ENCODE measurements around the gene CACNG7.
A peak's percentile ranks its signal among the peaks of the same experiment; 100 is the strongest.

Gene CACNG7

DNA sequence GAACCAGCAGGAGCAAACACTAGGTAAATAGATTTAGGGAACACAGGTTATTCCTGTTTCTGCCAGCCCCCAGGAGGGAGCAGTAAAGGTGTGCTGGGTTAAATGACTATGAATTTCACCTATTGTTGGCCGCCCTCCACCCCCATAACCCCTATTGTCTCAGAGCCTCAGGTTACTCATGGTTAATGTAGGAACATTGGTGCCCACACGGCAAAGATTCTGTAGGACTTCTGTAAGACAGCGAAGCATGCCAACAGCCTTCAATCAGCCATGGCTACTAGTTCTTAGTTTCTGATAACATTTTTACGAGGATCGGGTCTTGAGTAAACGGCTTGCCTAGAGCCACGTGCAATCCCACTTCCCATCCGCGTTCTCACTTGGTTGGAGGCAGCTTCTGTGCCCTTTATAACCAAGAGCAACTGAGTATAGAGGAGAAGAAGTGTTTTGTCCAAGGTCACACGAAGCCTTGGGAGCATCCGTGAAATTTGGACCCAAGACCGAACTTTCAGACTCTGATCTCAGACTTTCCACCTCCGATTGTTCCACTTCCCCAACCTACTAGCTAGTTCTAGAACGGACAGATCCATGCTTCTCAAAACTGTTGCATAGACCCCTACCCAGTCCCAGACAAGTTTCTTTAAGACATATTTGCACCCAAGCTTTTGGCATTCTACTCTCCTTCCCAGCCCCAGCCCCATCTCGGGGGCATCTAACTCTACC is 48.5 kb downstream of the CACNG7 start:
- DNase-seq = no peak

DNA sequence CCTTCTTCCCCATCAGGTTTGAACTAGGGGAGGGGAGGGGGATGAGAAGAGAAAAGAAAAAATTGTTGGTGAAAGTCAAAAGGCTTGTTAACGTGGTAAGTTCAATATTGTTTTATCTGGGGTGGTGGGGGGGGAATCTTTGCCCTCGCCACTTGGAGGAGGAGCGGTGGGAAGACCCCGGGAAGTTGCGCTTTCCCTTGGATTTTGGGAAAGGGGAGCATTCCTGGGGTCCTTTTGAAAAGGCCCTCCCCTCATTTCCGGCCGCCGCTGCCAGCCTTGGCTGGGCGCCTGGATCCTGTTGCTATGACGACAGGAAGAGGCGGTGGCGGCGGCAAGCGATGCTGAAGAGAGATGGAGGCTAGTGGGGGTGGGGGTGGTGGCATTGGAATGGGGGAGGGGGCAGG is 49.1 kb downstream of the CACNG7 start:
- peak; percentile 37 for DNase-seq

DNA sequence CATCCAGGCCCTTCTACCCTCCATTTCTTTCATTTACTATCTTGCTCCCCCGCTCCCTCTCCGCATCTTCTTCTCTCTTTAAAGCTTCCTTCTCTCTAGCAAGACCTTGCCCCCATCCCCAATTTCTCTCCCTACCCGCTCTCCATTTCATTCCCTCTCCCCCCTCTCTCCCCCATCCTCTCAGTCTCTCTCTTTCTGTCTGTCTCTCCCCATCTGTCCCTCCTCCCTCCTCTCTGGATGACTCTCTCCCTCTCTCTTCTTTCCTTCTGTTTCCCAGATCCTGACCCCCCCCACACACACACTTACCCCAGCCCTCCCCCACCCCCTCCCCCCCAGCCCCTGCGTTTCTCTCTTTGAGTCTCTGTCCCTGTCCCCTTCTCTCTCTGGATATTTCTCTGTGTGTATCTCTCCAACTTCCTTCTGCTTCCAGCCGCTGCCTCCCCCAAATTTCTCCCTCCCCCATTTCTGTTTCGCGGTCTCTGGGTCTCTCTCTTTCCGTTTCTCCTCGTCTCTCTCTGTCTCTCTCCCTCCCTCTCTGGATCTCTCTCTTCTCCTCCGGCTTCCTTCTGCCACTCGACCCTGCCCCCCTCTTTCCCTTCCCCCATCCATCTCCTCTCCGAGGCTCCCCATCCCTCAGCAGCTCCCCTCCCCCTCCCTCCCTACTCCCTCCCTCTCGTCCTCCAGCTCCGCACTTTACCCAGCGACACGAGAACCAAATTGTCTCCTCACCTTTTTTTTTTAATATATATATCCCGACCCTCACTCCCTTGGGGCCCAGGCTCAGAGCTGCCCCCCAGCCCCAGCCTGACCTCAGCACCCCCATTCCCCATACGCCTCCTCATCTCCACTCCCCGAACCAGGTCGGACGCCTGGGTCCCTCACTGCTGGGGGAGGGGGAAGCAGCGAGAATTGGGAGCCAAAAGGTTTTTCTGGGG is 50.0 kb downstream of the CACNG7 start:
- DNase-seq = no peak

DNA sequence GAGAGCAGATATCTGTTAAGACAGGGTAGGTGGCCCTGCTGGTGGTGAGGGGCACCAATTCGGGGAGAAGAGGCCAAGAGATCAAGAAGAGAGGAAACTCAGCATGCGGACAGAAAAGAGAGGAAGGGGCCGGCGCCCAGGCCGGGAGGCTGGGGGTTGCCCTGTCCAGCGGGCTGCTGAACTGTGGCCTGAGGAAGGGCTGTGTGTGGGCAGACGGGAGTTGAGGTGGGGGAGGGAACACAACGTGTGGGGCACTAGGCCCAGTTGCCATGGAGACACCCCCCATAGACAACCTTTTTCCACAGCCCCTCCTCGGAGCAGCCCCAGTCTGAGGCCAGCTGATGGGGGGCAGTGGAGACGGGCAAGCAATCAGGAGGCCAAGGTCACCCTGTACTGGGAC is 51.1 kb downstream of the CACNG7 start:
- DNase-seq = no peak

DNA sequence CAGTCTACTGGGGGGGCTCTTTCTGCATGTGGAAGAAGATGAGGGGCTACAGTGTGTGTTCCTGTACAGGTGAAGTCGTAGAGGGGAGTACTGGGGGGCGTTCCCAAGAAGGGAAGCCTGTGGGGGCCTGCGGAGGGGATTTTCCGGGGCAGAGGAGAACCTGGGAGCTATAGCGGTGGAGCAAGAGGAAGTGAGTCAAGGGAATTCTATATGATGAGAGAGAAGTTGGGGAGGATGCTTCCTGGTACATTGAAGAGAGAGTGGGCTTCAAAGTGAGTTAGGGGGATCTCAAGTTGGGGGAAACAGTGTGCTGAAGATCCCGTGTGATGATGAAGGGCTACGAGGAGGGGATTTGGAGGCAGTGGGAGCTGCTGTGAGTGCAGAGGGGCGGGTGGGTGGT is 51.8 kb downstream of the CACNG7 start:
- DNase-seq = no peak

DNA sequence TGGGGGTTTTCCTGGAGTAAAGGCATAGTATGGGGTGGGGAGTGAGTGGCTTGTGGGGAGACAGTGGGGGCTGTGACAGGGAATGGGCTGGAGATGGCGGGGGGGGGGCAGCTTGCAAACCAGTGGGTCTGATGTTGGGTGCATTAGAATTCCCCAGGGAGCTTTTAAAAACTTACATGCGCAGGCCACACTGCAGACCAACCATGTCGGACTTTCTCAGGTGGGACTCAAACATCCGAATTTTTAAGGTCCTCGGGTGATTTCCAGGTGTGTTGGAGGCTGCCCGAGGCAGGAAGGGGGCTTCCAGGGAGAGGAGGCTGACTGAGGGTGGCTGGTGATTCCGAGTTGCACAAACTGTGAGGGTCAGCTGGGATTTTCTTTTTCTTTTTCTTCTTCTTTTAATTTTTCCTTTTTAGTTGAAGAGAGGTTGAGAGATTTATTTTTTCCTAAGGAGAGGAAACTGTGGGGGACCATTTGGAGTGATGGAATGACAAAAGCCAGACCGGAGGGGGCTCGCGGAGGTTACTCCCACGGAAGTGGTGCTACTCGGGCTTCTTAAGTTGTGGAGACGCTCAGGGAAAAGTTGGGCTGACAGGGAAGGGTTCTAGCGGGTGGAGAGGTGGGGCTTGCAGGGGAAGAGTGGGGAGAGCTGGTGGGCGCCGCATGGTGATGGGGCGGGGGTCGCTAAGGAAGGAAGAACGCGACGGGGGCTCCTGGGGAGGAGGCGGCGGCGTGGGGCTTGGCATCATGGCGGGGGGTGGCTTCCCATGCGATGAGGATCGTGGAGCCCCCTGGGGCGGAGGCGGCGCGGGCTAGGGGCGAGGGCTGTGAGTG is 52.7 kb downstream of the CACNG7 start:
- DNase-seq = no peak

DNA sequence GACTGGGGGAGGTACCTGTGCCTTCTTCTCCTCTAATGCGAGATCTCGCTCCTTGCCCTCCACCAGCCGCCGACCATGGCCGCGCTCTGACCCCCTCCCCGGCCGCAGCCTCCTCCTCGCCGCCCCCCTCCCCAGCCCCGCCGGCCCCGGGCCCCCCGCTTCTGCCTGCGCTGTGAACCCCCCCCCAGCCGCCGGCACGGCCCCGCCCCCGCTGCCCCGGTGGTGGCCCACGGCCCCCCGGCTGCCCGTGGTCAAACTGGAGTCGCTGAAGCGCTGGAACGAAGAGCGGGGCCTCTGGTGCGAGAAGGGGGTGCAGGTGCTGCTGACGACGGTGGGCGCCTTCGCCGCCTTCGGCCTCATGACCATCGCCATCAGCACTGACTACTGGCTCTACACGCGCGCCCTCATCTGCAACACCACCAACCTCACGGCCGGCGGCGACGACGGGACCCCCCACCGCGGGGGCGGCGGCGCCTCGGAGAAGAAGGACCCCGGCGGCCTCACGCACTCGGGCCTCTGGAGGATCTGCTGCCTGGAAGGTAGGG is 53.9 kb downstream of the CACNG7 start, which contains the start of gene CACNG8:
CACNG8 (plus strand) TSS at position 51 of the 545 bp plus-strand sequence.
- no peak for DNase-seq

DNA sequence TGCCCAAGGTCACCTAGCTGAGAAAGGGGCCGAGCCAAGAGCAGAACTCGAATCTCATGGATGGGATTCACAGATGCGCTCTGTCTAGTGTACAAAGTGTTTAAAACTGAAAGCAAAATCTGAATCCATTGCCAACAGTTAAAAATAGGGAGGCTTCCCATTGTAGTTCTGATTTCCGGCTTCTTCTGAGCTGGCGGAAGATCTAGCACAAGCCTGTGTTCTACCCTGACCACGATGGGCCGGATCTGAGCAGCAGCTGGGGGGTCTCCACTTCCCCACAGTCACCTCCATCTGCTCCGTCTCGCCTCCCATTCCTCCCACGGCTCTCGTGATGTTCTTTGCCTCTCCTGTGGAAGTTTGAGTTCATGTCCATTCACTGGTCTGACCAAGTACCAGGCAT is 56.0 kb downstream of the CACNG7 start:
- DNase-seq = no peak

DNA sequence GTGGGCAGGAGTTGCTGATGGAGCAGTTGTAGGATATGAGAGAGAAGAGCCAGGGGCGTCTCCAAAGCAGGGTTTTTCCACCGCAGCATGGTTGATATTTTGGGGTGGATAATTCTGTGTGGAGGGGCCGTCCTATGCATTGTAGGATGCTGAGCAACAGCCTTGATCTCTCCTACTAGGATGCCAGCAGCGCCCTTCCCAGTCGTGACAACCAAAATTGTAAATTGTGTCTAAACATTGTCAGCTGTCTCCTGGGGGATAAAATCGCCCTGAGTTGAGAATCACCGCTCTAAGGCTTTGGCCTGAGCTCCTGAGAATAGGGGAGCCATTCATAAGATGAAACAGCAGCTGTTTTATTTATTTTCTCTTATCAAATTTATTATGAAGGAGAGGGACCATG is 57.9 kb downstream of the CACNG7 start:
- DNase-seq = no peak

DNA sequence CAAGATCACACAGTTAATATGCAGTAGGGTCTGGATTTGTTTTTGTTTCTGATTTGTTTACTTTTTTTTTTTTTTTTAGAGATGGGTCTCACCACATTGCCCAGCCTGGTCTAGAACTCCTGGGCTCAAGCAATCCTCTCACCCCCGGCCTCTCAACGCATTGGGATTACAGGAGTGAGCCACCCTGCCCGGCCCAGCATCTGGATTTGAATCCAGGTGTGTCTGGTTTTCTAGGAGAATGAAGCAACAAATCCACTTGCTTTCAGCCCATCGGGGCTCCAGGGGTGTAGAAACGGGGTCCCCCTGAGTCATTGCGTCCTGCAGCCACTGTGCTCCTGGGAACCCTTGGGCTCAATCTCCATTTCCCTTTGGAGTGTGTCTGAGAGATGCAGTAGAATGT is 60.3 kb downstream of the CACNG7 start:
- no peak for DNase-seq

DNA sequence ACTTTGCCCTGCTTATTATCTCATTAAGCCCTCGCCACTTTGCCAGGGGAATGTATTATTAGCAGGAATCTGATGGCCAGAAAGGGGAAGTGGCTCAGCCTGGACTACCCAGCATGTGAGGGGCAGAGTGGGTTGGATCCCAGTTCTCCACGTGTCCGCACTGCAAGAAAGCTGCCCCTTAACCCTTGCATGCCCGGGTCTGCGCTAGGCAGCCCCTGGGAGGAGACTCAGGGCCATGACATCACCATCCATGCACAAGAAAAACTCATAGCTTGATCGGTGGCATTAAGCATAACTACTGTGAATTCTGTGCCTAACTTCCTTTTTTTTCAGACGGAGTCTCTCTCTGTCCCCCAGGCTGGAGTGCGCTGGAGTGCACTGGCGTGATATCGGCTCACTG is 62.6 kb downstream of the CACNG7 start:
- no peak for DNase-seq

DNA sequence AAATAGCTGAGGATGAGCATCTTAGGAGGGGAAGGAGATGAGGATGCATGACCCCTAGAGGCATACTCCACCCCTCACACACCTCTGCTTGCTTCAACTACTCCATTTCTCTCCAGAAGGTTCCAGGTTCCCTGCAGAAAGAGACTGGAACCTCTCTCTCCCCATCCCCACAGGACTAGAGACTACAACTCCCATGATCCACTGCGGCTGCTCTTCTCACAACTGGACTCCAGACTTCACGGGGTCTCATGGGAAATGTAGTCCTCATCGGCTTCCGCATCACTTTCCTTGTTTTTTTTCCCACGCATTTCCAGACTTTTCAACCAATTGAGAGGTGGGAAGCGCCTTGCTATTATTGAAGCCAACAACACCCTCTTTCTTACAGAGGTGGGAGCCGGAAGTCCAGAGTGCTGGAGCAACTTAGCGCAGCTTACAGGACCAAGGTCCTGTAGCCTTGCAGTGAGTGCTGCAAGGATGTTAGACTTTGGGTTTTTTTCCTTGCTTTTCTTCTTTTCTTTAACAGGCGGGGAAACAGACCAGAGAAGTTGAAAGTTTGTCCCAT is 68.4 kb downstream of the CACNG7 start:
- peak; percentile 16 for DNase-seq

DNA sequence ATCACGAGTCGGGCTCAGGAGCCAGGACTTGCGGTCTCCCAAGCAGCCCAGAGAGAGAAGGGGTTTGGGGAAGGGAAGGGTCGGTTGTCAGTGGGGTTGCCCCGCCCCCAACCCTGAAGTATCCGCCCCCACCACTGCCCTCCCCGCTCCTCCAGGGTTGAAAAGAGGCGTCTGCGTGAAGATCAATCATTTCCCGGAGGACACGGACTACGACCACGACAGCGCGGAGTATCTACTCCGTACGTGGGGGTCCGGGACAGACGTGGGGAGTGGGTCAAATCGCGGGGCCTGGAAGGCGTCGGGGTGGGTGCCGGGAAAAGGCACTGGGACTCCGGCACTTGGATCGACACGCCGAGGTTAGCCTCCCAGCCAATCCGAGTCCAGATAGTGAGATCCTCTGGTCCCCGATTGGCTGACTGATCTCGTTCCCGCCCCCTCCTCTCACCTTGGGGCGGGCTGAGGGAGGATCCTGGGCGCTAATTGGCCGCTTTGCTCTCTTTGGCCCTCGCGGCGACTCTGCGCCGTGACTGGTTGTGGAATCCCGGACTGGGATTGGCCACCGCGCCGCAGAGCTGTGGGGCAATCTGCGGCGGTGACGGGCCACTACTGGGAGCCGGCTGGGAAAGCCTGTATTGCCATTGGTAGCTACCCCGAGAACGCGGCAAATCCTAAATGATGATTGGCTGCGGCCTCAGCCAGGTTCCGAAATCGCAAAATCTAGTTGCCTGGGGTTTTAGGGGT is 69.1 kb downstream of the CACNG7 start:
- DNase-seq = no peak

DNA sequence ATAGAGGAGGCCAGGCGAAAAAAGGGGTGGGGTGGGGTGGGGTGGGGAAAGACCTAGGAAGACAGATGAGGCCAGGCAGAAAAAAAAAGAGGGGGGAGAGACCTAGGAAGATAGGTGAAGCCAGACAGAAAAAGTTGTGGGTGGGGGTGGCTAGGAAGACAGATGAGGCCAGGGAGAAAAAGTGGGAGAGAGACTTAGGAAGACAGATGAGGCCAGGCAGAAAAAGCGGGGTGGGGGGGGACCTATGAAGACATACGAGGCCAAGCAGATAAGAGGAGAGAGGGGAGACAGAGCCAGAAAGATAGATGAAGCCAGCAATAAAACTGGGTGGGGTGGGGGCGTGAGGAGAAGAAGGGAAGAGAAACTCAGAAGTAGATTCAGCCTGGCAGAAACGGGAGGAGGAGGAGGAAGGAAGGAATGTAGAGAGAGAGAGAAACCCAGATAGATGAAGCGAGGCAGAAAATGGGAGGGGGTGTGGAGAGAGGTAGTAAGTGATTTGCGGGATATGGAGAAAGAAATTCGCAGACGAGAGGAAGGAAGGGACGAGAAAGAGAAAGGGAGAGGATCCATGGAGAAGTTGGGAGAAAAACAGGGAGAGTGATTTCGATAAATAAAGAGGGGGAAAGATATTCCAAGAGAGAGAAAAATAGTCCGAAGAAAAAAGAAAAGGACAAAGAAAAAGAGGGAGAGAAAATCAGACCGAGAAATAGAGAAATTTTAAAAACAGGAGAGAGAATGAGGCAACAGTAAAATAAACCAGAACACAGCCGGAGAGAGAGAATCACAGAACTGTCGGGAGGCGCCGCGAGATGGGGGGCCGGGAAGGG is 70.1 kb downstream of the CACNG7 start:
- DNase-seq = no peak

DNA sequence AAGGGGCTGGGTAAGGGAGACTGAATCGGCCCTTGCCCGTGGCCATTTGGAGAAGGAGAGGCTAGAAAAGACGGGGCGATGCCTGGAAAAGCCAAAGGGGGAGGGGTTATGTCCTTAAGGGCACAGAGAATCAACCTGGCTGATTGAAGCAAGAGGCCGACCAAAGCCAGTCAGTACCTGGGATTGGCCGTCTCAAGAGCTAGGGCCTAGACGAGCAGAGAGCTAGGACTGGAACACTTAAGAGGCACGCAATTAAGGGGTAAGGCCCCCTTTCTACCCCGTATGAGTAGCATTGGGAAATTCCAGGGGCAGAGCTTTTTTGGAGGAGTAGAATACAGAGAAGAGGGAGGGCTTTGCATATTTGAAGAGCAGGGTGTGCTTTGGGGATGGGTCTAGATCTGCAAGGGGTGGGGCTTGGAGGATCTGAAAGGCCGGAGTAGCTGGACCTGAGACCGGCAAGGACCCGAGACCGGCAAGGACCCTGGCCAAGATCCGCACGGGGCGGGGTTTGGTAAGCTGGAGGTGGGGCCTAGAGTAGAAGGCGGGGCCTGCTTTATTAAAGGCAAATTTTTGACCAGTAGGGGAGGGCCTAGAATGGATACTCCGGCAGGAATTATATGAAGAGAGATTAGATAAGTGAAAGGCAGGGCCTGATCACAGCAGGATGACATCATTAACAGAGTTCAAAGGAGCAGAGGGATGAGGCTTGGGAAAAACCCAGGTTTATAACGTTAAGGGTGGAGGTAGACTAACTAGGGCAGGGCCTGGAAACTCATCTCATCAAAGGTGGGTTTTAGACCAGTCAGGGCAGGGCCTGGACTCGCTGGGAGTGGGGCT is 71.7 kb downstream of the CACNG7 start:
- DNase-seq = no peak

DNA sequence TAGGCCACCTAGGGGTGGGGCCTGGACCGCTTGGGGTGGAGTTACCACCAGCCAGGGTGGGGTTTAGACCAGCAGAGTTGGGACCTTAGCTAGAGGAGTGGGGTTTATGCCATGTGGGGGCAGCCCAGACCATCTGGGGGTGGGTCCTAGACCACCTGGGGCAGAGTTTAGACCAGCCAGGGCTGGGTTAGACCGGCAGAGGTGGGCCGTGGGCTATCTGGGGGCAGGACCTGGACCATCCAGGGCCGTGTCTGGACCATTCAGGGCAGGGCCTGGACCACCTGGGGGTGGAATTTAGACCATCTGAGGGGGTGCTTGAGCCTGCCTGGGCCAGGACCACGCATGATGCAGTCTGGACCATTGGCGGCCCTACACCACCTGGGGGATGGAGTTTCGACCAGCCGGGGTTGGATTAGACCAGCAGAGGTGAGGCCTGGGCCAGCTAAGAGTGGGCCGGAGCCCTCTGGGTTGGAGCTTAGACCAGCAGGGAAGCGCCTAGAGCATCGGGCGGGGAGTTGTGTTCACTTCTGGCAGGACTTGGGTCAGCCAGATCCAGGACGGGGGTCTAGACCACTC is 72.4 kb downstream of the CACNG7 start:
- DNase-seq = no peak

DNA sequence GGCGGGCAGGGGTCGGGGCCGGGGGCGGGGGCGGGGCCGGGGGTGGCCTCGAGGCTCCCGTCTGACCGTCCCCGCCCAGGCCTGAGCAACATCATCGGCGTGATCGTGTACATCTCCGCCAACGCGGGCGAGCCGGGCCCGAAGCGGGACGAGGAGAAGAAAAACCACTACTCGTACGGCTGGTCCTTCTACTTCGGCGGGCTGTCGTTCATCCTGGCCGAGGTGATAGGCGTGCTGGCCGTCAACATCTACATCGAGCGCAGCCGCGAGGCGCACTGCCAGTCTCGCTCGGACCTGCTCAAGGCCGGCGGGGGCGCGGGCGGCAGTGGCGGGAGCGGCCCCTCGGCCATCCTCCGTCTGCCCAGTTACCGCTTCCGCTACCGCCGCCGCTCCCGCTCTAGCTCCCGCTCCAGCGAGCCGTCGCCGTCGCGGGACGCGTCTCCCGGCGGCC is 72.9 kb downstream of the CACNG7 start:
- no peak for DNase-seq

DNA sequence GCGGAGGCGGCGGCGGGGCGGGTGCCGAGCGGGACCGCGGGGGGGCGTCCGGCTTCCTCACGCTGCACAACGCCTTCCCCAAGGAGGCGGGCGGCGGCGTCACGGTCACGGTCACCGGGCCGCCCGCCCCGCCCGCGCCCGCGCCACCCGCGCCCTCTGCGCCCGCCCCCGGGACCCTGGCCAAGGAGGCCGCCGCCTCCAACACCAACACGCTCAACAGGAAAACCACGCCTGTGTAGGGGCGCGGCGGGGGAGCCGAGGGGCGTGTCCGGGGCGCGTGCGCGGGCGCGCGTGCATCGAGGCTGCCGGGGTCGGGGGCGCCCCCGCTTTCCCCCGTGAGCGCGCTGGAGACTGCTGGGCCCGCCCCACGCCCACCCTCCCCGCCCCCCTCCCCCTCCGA is 73.5 kb downstream of the CACNG7 start:
- DNase-seq = no peak
